MCF 10A (cell line): ENCODE measurements around the gene SH3RF1. TPM values are rescaled to one million over a fixed set of nuclear protein-coding genes. Genes with fewer than 3 reads are reported as not detected.

Source experiments
- BruUV-seq: library from RNA; stranded (reverse); fragments of 400-500 nt; replicated peaks from 2 replicates; lab custom pipeline; 2021; lab: Mats Ljungman, UMichigan
- CTCF ChIA-PET: fragments of 300-600 bp; sonication (Branson Sonifier 250); formaldehyde crosslinking; extraction: SDS; loops from one replicate; lab custom pipeline; 2021; ENCODE audit warnings: antibody characterized with exemption, inconsistent platforms; lab: Yijun Ruan, JAX
- POLR2A ChIA-PET: fragments of 300-600, 350-650 bp; sonication (Branson Sonifier 250); formaldehyde crosslinking; extraction: SDS; loops from one replicate; lab custom pipeline; 2020; ENCODE audit warnings: antibody characterized with exemption, inconsistent platforms; lab: Yijun Ruan, JAX
- DNase-seq: peaks from one replicate; pipeline ENCODE4 v3.0.0-alpha.2; 2018; ENCODE audit not compliant: unreplicated experiment
- H3K27ac Mint-ChIP-seq: one replicate; pipeline ENCODE4 v1.8.0; 2022; ENCODE audit warnings: mild to moderate bottlenecking, low read depth, mixed read lengths; ENCODE audit not compliant: unreplicated experiment
- H3K27me3 Mint-ChIP-seq: one replicate; pipeline ENCODE4 v1.8.0; 2022; ENCODE audit warnings: mixed read lengths; ENCODE audit not compliant: insufficient read depth, unreplicated experiment
- H3K36me3 Mint-ChIP-seq: one replicate; pipeline ENCODE4 v1.8.0; 2022; ENCODE audit warnings: mild to moderate bottlenecking, moderate library complexity, mixed read lengths; ENCODE audit not compliant: insufficient read depth, unreplicated experiment
- H3K4me1 Mint-ChIP-seq: one replicate; pipeline ENCODE4 v1.8.0; 2022; ENCODE audit warnings: mixed read lengths; ENCODE audit not compliant: insufficient read depth, unreplicated experiment
- H3K4me3 Mint-ChIP-seq: one replicate; pipeline ENCODE4 v1.8.0; 2022; ENCODE audit warnings: mild to moderate bottlenecking, moderate library complexity, mixed read lengths; ENCODE audit not compliant: unreplicated experiment
- H3K9me3 Mint-ChIP-seq: one replicate; pipeline ENCODE4 v1.8.0; 2022; ENCODE audit warnings: mixed read lengths; ENCODE audit not compliant: unreplicated experiment
- CTCF ChIP-seq: fragments of 200-600 bp; IDR thresholded peaks from one replicate; pipeline ENCODE4 v1.8.0; 2022; ENCODE audit warnings: antibody characterized with exemption, mild to moderate bottlenecking; ENCODE audit not compliant: unreplicated experiment
- intact Hi-C: fragments of 100-400 bp; cut with micrococcal nuclease; formaldehyde crosslinking; loops from 2 replicates; pipeline ENCODE4 v1.14.1; 2022
- total RNA-seq: library from RNA; stranded (reverse); gene quantifications from 2 replicates; pipeline ENCODE4 v1.2.3, GENCODE V29; 2022

Gene SH3RF1
- total RNA-seq, 1 experiment from 2014 or later: 17.4 TPM

GRCh38 chr4:169050284-169050683, 220.5 kb downstream of the SH3RF1 start:
- no peak for TF ChIP-seq CTCF
- no peak for DNase-seq
- CTCF ChIA-PET: no interaction called here
- POLR2A ChIA-PET: no interaction called here
- no peak overlapping the region for H3K27ac Mint-ChIP-seq
- H3K27me3 Mint-ChIP-seq: no peaks in the 10 kb centered on the region
- H3K4me3 Mint-ChIP-seq: no peak overlapping the region
- H3K36me3 Mint-ChIP-seq: peaks cover 7% of the 10 kb centered on the region
- H3K9me3 Mint-ChIP-seq: no peaks in the 10 kb centered on the region
- H3K4me1 Mint-ChIP-seq: no peaks in the 10 kb centered on the region
- no TSS peak for BruUV-seq
- intact Hi-C loops: no loop called here

GRCh38 chr4:169048868-169049414, 221.8 kb downstream of the SH3RF1 start:
- CTCF ChIA-PET: interaction anchor here (0.5 kb wide), 1 partner anchor 38 kb away, joined by 3 read pairs; no protein-coding TSS in a partner anchor
- no peaks in the 10 kb centered on the region for H3K36me3 Mint-ChIP-seq
- H3K27me3 Mint-ChIP-seq: no peaks in the 10 kb centered on the region
- intact Hi-C loops: no loop called here
- POLR2A ChIA-PET: no interaction called here
- H3K9me3 Mint-ChIP-seq: no peaks in the 10 kb centered on the region
- no peak overlapping the region for H3K27ac Mint-ChIP-seq
- TF ChIP-seq CTCF: no peak
- H3K4me1 Mint-ChIP-seq: no peaks in the 10 kb centered on the region
- BruUV-seq: no TSS peak
- DNase-seq: no peak
- no peak overlapping the region for H3K4me3 Mint-ChIP-seq

GRCh38 chr4:169047956-169048355, 222.8 kb downstream of the SH3RF1 start:
- Mint-ChIP-seq H3K27me3 (no peaks in the 10 kb centered on the region), H3K36me3 (no peaks in the 10 kb centered on the region), H3K4me1 (no peaks in the 10 kb centered on the region), H3K27ac (no peak overlapping the region), H3K9me3 (no peaks in the 10 kb centered on the region), H3K4me3 (no peak overlapping the region)
- DNase-seq: no peak
- no peak for TF ChIP-seq CTCF
- intact Hi-C loops: no loop called here
- ChIA-PET CTCF (interaction anchor here (0.6 kb wide), 2 partner anchors 38 to 64 kb away, joined by 3 read pairs; partner anchors contain the start of gene CBR4), POLR2A (no interaction called here)
- no TSS peak for BruUV-seq

GRCh38 chr4:169045862-169046584, 224.7 kb downstream of the SH3RF1 start:
- Mint-ChIP-seq H3K4me1 (no peaks in the 10 kb centered on the region), H3K9me3 (no peaks in the 10 kb centered on the region)
- CTCF ChIA-PET: interaction anchor here (0.6 to 1.1 kb wide), 3 partner anchors 122 to 485 kb away, joined by 3 to 4 read pairs (median 4); no protein-coding TSS in a partner anchor

More at GRCh38 chr4:169045862-169046584, 224.7 kb downstream of the SH3RF1 start:
- no peak overlapping the region for H3K4me3 Mint-ChIP-seq
- intact Hi-C loops: no loop called here
- POLR2A ChIA-PET: no interaction called here
- no TSS peak for BruUV-seq
- no peak overlapping the region for H3K27ac Mint-ChIP-seq
- no peaks in the 10 kb centered on the region for H3K27me3 Mint-ChIP-seq
- TF ChIP-seq CTCF: no peak
- no peak for DNase-seq
- no peaks in the 10 kb centered on the region for H3K36me3 Mint-ChIP-seq
